Left ventricle myocardium superior (tissue), 1 donor: ENCODE data around the gene RAB41. TPM values are rescaled to one million over a fixed set of nuclear protein-coding genes. Genes with fewer than 3 reads are reported as not detected.
A peak's percentile ranks its signal among the peaks of the same experiment; 100 is the strongest.
"Not testable (repeated sequence)": the region's sequence is repeated elsewhere in the genome, so short reads cannot be mapped to it uniquely, and the experiment has no call there.

Experiments
- ATAC-seq: fragments of 200-7000 bp; cut with Tn5 transposase; one replicate; pipeline ENCODE4 v1.9.1; 2020; ENCODE audit warnings: mild to moderate bottlenecking, moderate library complexity
- DNase-seq: peaks from one replicate; pipeline ENCODE4 v3.0.0-alpha.2; 2020
- intact Hi-C: fragments of 100-400 bp; cut with micrococcal nuclease; formaldehyde crosslinking; loops from one replicate; pipeline ENCODE4 v1.11.0; 2022
- total RNA-seq: library from RNA; stranded (reverse); fragmentation: NEBNext Ultra II Directional; extraction: Animal tissue kit (Norgen Biotek cat#: 25700); gene quantifications from one replicate; pipeline ENCODE4 v1.2.1, GENCODE V29; 2021
- donor health status: DM: no; HTN: yes; CAD: no; lungs with severe emphysema.

The RAB41 gene
- total RNA-seq, 1 donor from 2014 or later, result not detected

DNA sequence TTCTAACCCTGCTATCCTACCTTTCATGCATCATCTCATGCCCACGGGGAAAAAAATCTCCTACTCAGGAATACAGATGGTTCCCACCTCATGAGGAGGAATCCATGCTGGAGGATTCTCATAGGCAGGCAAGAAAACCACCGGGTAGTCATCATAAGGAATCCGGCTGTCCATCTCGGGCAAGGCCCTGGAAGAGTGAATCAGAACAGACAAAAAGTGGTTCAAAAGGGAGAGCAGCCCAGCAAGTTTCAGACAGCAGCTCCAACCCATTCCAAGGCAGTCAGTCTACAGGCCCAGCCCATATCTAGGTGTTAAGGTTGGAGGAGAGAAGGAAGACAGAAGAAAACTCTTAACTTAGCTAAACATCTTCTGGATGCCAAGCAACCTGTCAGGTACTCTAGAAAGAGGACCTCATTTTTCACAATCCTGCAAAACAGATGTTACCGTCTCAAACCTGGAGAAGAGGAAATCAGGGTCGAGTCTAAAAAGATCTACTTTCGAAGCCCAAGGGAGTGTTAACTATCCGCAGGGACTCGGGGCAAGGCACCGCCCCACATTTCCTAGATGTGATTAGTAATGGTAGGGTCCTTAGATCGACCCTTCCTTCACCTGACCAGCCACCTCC, 7.3 kb downstream of the RAB41 start:
- intact Hi-C loops, result no loop called here
- DNase-seq (no peak), ATAC-seq (no peak)

DNA sequence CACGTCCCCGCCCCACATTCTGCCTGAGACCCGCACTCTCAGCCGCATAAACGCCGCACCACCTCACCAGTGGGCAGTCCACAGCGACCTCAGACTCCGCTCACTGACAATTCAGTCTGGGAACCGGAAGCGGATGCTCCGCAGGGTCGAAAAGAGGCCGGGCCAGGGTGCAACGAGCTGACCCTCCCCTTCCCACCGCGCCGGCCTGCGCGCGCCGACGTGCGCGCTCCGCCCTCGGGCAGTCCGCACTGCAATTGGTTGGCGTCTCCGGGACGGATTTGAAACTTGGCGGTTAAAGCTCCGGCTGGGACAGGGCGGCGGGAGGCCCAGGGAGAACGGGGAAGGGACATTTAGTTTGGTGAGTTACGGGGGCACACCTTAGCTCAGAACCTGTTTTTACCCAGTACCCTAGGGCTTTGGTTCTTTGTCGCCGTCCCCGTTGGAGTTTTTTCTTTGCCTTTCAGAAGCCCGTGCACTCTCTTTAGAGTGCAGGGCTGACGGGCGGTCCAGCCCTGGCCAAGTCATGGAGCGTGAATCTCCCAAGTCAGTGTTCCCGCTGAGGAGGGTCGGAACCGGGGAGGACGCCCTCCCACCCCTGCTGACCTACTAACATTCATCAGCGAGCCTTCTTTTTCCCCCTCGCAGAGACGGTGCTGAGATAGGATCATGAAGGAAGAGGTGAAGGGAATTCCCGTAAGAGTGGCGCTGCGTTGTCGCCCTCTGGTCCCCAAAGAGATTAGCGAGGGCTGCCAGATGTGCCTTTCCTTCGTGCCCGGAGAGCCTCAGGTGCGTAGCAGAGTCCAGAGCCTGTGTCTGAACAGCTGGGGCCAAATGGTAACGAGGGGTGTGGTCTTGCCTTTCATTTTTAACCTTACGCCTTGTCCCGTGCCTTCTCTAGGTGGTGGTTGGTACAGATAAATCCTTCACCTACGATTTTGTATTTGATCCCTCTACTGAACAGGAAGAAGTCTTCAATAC, 8.1 kb downstream of the RAB41 start, which contains the start of the genes KIF4A and PDZD11:
Gene KIF4A, plus strand, starts transcription at position 312 of the 978 bp plus-strand sequence. Its CDS starts 355 bp downstream, at position 667.
Gene PDZD11, minus strand, starts transcription at position 135 of the 978 bp plus-strand sequence. CDS start 586 bp downstream, outside the sequence.
- DNase-seq, result peak; percentile 85
- intact Hi-C loops, result no loop called here
- peak; percentile 100 for ATAC-seq

DNA sequence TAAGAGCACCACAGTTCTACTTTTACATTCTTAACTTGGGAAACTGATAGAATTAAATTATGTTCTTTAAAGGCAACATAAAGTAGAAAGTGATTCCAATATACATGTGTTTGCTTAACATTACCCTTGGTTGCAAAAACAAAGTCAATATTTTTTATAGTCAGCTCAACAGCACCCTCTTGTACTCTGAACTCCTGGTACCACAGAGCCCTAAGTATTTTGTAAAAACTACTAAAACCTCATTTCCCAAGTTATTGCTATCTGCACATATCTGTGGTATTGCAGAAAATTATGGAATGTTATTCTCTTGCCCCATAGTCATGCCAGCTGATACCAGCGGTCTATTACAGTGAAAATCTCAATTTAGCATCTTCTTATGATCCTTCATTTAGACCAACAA, 10.8 kb downstream of the RAB41 start:
- intact Hi-C loops, result no loop called here
- ATAC-seq, result no peak
- DNase-seq, result no peak

DNA sequence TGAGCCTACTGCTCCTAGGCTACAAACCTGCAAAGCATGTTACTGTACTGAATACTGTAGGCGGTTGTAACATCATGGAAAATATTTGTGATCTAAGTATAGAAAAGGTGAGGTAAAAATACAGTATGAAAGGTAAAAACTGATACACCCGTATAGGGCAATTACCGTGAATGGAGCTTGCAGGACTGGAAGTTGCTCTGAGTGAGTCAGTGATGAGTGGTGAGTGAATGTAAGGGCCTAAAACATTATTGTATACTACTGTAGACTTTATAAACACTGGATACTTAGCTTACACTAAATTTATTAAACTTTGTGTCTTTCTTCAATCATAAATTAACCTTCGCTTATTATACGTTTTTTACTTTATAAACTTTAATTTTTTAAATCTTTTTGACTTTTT, 11.6 kb downstream of the RAB41 start:
- intact Hi-C loops, result no loop called here
- DNase-seq (no peak), ATAC-seq (no peak)

DNA sequence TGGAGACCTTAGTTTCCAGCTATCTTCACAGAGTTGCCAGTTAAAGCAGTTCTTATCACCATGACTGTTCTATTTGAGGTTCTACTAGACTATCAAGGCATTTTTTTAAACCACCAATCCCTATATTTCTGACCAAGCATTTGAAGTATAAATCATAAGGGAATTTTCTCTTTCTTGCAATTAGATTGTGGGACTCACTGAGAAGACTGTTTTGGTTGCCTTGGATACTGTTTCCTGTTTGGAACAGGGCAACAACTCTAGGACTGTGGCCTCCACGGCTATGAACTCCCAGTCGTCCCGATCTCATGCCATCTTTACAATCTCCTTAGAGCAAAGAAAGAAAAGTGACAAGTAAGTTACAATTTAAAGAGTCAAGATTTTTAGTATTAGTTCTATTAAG, 19.7 kb downstream of the RAB41 start:
- DNase-seq (no peak), ATAC-seq (no peak)
- intact Hi-C loops, result no loop called here

DNA sequence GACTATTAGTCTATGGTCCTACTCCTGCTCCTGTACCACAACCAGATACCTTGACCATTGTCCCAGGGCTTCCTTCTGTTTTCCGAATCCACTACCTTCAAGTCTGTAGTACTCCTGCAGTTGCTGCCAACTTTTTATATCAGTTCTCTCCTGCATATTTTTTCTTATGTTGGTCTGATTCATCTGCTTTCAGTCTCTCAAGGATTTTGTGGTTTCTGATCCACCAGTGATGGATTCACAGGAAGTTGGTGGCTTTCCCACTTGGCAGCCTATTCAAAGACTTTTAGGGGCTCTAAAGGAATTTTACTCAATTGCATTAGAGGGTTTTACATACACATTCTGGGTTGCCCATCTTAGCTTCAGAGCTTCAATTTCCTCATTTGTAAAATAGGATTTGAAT, 31.5 kb downstream of the RAB41 start:
- intact Hi-C loops, result no loop called here
- ATAC-seq (no peak), DNase-seq (no peak)

DNA sequence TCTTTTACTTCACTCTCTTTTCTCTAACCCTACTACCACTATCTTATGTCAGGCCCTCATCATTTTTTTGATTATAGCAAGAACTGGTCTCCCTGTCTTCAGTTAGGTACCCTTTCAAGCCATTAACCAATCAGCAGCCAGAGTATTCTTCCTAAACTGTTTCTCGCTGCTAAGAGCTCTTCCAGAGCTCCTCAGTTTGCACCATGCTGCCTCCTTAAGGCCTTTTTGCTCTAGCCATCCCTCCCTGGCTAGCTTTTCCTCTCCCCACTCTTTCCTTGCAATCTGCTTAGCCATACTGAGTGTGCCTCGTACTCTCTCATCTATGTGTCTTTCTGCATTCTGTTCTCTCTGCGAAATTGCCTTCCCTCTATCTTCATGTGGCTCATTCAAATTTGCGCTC, 40.8 kb downstream of the RAB41 start:
- no peak for ATAC-seq
- intact Hi-C loops, result no loop called here

DNA sequence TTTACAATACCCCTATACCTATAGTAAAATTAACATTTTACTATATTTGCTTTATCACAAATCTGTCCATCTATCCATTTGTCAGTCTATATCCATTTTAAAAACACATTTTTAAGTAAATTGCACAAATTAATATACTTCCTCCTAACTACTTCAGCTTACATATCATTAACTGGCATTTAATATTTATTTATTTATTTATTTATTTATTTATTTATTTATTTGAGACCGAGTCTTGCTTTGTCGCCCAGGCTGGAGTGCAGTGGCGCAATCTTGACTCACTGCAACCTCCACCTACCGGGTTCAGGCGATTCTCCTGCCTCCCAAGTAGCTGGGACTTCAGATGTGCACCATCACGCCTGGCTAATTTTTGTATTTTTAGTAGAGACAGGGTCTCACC, 41.7 kb downstream of the RAB41 start:
- DNase-seq, ATAC-seq, intact Hi-C loops: not testable (repeated sequence)

More for the DNA sequence above, 40.8 kb downstream of the RAB41 start:
- DNase-seq, result no peak

DNA sequence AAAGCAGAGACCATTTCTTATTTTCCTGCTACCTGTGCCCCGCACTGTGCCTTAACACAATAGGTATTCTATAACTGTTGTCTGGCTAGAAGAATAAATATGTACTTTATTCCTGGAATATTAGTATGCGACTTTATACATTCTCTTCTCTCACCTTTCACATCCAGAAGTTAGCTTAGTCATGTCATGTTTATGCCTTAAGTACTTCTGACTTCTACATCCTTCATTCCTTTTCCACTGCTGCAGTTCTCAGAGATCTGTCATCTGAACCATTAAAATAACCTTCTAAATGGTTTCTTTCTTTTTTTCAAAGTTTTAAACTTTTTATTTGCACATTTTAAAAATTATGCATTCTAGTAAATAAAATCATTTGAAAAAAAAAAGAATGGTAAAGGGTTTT, 42.4 kb downstream of the RAB41 start:
- DNase-seq (no peak), ATAC-seq (no peak)
- intact Hi-C loops, result no loop called here

DNA sequence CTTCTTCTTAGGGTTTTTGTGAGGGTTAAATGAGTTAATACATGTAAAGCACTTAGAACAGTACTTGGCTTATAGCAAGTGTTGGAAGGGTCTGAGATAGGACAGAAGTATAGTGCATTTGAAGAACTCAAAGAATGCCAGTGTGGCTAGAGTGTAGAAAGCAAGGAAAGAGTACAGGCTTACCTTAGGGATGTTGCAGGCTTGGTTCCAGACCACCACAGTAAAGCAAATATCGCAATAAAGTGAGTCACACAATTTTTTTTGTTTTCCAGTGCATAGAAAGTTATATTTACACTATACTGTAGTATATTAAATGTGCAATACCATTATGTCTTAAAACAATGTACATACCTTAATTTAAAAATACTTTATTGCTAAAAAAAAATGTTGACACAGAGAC, 49.2 kb downstream of the RAB41 start:
- ATAC-seq (no peak), DNase-seq (no peak)
- intact Hi-C loops, result no loop called here

DNA sequence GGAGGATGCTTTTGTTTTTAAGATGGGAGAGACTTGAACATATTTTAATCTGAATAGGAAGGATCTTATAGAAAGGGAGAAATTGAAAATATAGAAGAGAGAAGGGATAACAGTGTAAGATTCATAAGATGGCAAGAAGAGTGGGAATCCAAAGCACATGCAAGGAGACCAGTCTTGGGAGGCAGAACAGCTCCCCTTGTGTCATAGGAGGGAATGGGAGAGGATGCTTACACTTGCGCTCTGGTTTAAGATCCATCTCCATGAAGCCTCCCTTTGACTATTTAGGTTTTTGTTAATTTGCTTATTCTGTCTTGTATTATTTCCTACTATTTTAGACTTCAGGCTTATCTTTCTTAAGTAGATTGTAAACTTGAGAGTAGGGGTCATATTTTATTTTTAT, 50.6 kb downstream of the RAB41 start:
- intact Hi-C loops, result no loop called here
- ATAC-seq (no peak), DNase-seq (no peak)

Other genes starting within 250 kb of the RAB41 start
- not detected for gene AWAT2, start 232.2 kb upstream of the RAB41 start, total RNA-seq
- not detected for gene OTUD6A, start 219.7 kb upstream of the RAB41 start, total RNA-seq
- 59.0 TPM for gene IGBP1, start 148.7 kb upstream of the RAB41 start, total RNA-seq
- gene DGAT2L6, start 104.7 kb upstream of the RAB41 start, total RNA-seq, result not detected
- gene AWAT1, start 47.5 kb upstream of the RAB41 start, total RNA-seq, result not detected
- gene P2RY4, start 22.0 kb upstream of the RAB41 start, total RNA-seq, result not detected
- not detected for gene ARR3, start 13.8 kb upstream of the RAB41 start, total RNA-seq
- 33.7 TPM for gene PDZD11, start 7.8 kb downstream of the RAB41 start, total RNA-seq
- 0.40 TPM for gene KIF4A, start 7.9 kb downstream of the RAB41 start, total RNA-seq
- not detected for gene GDPD2, start 141.1 kb downstream of the RAB41 start, total RNA-seq
- gene DLG3, start 162.7 kb downstream of the RAB41 start, total RNA-seq, result 11.5 TPM